ENCODE results near the gene RAMAC. TPM values are rescaled to one million over a fixed set of nuclear protein-coding genes. Genes with fewer than 3 reads are reported as not detected.

Gene RAMAC
- polyA plus RNA-seq, 1 of the 3 experiments (the other 2 are of a cell fraction) = 25.9 TPM

DNA sequence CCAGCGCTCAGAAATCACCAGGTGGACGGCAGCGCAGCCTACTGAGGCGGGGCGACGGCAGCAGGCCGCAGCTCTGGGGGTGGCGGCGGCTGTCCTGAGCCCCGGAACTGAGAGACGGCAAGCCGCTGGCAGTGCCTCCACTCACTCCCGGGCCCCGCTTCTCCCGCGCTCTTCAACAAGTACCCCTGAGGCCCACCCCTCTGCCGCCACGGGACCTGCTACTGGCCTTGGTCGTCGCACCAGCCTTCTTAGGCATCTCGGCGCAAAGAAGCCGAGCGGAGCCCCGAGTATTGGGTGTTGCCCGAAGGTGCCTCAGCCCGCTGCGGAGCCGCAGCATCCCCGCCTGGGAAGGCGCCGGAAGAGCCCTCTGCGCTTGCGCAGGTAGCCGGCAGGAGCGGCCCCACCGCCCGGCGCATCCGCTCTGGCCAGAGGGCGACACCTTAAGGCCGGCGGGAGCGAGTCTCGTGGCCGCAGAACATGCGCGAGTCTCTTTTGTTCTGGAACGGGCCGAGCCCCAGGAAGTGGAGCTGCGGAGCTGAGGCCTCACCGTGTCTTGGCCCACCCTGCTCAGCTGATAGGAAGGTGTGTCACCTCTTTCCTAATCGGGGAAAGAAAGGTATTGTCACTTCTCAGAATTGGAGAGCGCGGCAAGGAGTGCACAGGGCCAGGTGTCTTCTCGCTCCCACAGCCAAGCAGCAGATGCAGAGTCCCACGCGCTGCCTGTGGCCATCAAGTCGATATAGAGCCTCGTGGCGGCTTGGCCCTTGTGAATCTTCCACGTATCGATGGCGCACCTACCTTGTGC, 25.5 kb downstream of the RAMAC start, which contains the start of gene C15orf40 (continued):
- TF ChIP-seq NFIC (IDR thresholded peaks at IDR 0.05; ENCODE audit: borderline replicate concordance) = no peak
- TF ChIP-seq GABPA (IDR thresholded peaks at IDR 0.05; ENCODE audit: low read depth) = peak; percentile 92
- 0 out of 4 replicates have a peak, but pooled peaks of 1 of the 2 experiments have one; percentile 18 for TF ChIP-seq EP300 (IDR thresholded peaks at IDR 0.05; ENCODE audit: borderline replicate concordance in 1 of 2, low read depth in 1 of 2, low read length in 1 of 2)
- peak; percentile 33; the same call in 1 of the 2 replicates for TF ChIP-seq TCF12 (IDR thresholded peaks at IDR 0.05)
- TF ChIP-seq MXI1 (IDR thresholded peaks at IDR 0.05; ENCODE audit: low read depth, low read length) = peak; percentile 89; the same call in 1 of the 2 replicates
- TF ChIP-seq POLR2AphosphoS5 (IDR thresholded peaks at IDR 0.05; ENCODE audit: low read depth, low read length) = peak; percentile 89; the same call in 1 of the 2 replicates
- no peak for TF ChIP-seq FOXM1 (IDR thresholded peaks at IDR 0.05; ENCODE audit: low read depth)
- TF ChIP-seq FOXJ3 (CRISPR knock-in tag; IDR thresholded peaks at IDR 0.05) = no peak
- TF ChIP-seq RAD21 (IDR thresholded peaks at IDR 0.05; ENCODE audit: low read length) = 0 out of 2 replicates have a peak, but pooled peaks have one; percentile 18
- no peak for TF ChIP-seq RFX5 (IDR thresholded peaks at IDR 0.05; ENCODE audit: low read length)
- TF ChIP-seq YY1 (IDR thresholded peaks at IDR 0.05; ENCODE audit: low read depth) = peak; percentile 51
- peak; percentile 39; the same call in 1 of the 2 replicates for TF ChIP-seq USF1 (IDR thresholded peaks at IDR 0.05; ENCODE audit: borderline replicate concordance, low read depth)
- TF ChIP-seq RXRA (IDR thresholded peaks at IDR 0.05; ENCODE audit: borderline replicate concordance, low read depth) = no peak
- peak; percentile 54 for TF ChIP-seq RCOR1 (IDR thresholded peaks at IDR 0.05; ENCODE audit: low read length)

DNA sequence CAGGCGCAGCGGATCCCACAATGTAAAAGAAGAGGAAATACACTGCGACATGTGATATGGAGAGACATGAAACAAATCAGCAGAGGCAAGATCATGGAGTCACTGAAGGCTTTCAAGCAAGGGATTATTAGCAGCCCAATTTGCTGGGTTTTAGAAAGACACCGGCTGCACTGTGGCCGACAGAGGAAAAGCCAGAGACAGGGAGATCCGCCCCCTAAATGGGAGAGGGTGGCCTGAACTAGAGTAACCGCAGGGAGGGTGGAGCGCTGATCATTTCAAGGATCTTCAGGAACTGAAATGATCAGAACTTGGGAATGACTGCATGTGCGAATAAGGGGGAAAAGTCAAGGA, 26.0 kb downstream of the RAMAC start:
- TF ChIP-seq RXRA (IDR thresholded peaks at IDR 0.05; ENCODE audit: borderline replicate concordance, low read depth) = no peak
- no peak for TF ChIP-seq TEAD4 (IDR thresholded peaks at IDR 0.05; ENCODE audit: borderline replicate concordance, insufficient read depth)
- TF ChIP-seq, protein P1, sequence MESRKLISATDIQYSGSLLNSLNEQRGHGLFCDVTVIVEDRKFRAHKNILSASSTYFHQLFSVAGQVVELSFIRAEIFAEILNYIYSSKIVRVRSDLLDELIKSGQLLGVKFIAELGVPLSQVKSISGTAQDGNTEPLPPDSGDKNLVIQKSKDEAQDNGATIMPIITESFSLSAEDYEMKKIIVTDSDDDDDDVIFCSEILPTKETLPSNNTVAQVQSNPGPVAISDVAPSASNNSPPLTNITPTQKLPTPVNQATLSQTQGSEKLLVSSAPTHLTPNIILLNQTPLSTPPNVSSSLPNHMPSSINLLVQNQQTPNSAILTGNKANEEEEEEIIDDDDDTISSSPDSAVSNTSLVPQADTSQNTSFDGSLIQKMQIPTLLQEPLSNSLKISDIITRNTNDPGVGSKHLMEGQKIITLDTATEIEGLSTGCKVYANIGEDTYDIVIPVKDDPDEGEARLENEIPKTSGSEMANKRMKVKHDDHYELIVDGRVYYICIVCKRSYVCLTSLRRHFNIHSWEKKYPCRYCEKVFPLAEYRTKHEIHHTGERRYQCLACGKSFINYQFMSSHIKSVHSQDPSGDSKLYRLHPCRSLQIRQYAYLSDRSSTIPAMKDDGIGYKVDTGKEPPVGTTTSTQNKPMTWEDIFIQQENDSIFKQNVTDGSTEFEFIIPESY (IDR thresholded peaks at IDR 0.05; ENCODE audit: borderline replicate concordance, low read depth) = no peak
- no peak for TF ChIP-seq JUND (IDR thresholded peaks at IDR 0.05)

More for the DNA sequence above, 26.0 kb downstream of the RAMAC start:
- peaks cover 12 to 27% of the 10 kb centered on the region in 2 experiments; a peak in 3 of 4 replicates for H3K4me1 ChIP-seq (ENCODE audit: control insufficient read depth in 1 of 2, insufficient read depth in 2 of 2, low read depth in 1 of 2, low read length in 1 of 2)
- ChIA-PET CTCF (interaction anchor here (0.6 to 3.8 kb wide), 26 partner anchors 9 to 481 kb away, joined by 3 to 36 read pairs (median 6); partner anchors contain the start of genes BTBD1, HDGFL3, RAMAC and RPS17), POLR2A (interaction anchor here (1.0 to 1.1 kb wide), 2 partner anchors 26 to 196 kb away, joined by 3 read pairs; partner anchors contain the start of genes HDGFL3 and RAMAC)
- peaks cover 21 to 32% of the 10 kb centered on the region in 2 experiments for H3K36me3 ChIP-seq (replicated peaks in 1 of 2; ENCODE audit: control insufficient read depth in 1 of 2, insufficient read depth in 2 of 2, low read length in 1 of 2)
- peak overlapping the region; percentile 79 for H3K9ac ChIP-seq
- WGBS (ENCODE audit: low lambda C conversion rate) = 94% methylated on average over 9 of the region's 9 CpGs
- H3K4me2 ChIP-seq = peak overlapping the region; percentile 93
- H3K9me3 ChIP-seq = no peaks in the 10 kb centered on the region
- H4K20me1 ChIP-seq (ENCODE audit: insufficient read depth) = peaks cover 6% of the 10 kb centered on the region; the same call in 1 of the 2 replicates
- H3F3A ChIP-seq (replicated peaks; ENCODE audit: insufficient read depth) = peaks cover 9% of the 10 kb centered on the region
- no peaks in the 10 kb centered on the region for H3K9me2 ChIP-seq
- peak overlapping the region; percentile 97 for H2AFZ ChIP-seq (ENCODE audit: low read depth)
- peak overlapping the region; percentile 94 to 99 for H3K4me3 ChIP-seq (ENCODE audit: low read depth in 2 of 2, low read length in 1 of 2)
- DNase-seq = no peak
- no peaks in the 10 kb centered on the region for H3K27me3 ChIP-seq (ENCODE audit: insufficient read depth)
- peak overlapping the region; percentile 75 to 78; a peak in 2 of 4 replicates for H3K27ac ChIP-seq (ENCODE audit: low read depth in 2 of 2, low read length in 1 of 2)
- H3K79me2 ChIP-seq (ENCODE audit: insufficient read depth) = peaks cover 17% of the 10 kb centered on the region

Measured in SK-N-SH (cell line).